ENCODE measurements around the gene CHRNB4.

CHRNB4 gene

DNA sequence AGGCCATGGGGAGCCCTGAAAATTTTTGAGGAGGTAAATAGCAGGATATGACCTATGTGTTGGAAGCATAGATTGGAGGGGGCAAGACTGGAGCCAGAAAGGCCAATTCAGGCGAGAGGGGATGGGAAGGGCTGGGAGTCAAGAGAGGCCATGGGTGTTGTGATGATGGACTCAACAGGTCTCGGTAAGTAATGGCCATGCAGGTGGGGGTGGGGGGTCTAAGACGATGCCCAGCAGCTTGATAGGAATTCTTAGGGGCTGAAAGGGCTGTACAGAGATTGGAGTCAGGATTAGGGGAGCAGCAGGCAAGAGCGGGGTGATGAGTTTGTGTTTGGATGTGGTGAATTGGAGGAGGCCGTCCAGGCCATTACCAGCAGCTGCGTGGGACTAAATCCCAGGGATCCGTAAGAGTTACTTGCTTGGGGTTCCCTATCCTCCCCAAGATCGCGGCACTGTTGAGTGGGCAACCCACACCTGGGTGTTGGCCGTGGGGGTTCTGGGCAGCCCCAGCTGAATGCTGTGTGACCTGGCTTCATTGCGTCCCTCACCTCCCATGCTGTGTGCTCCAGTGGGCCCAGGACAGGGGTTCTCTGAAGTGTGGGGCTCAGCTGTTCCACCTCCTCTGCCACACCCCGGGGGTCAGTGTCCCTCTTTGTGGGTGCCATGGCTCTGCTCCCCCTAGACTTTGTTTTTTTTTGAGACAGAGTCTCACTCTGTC lies 41.8 kb upstream of the CHRNB4 start:
- CTCF ChIA-PET: no interaction called here
- POLR2A ChIA-PET: no interaction called here

DNA sequence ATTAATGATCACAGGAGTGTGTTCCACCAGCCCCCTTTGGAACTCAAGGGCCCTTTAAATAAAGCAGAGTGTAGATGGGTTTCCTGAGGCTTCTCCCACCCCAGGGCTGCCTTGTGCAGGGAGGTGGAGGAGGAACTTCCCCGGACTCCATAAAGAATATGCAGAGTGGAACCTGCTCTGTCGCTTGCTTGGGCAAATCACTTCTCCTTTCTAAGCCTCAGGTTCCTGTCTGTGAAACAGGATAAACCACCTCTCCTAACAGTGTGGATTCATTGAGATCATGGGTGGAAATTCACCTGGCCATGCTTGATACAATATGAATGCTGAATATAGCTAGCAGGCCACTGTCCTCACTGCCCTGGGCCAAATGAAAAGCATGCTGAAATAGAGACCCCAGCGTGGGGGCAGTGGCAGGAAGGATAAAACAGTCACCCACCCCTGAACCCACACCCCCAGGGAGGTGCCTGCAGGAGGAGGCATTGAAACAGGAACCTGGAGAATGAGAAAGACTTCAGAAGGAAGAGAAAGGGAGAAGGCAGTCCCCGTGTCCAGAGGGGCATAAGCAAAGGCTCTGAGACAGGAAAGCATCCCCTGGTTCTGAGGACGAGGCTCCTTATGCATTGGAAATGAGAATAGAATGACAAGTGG lies 41.1 kb upstream of the CHRNB4 start:
- CTCF ChIA-PET: no interaction called here
- DNase-seq (ENCODE audit: low read depth, low spot score): no peak
- no peak overlapping the region for H3K4me3 ChIP-seq (ENCODE audit: low read depth, low read length)
- TF ChIP-seq, protein P1, sequence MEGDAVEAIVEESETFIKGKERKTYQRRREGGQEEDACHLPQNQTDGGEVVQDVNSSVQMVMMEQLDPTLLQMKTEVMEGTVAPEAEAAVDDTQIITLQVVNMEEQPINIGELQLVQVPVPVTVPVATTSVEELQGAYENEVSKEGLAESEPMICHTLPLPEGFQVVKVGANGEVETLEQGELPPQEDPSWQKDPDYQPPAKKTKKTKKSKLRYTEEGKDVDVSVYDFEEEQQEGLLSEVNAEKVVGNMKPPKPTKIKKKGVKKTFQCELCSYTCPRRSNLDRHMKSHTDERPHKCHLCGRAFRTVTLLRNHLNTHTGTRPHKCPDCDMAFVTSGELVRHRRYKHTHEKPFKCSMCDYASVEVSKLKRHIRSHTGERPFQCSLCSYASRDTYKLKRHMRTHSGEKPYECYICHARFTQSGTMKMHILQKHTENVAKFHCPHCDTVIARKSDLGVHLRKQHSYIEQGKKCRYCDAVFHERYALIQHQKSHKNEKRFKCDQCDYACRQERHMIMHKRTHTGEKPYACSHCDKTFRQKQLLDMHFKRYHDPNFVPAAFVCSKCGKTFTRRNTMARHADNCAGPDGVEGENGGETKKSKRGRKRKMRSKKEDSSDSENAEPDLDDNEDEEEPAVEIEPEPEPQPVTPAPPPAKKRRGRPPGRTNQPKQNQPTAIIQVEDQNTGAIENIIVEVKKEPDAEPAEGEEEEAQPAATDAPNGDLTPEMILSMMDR (IDR thresholded peaks at IDR 0.05; ENCODE audit: insufficient read depth, low read length, missing control alignments): no peak
- POLR2A ChIA-PET: no interaction called here

More for the DNA sequence above, 41.8 kb upstream of the CHRNB4 start:
- no peak overlapping the region for H3K4me3 ChIP-seq (ENCODE audit: low read depth, low read length)
- no peak for DNase-seq (ENCODE audit: low read depth, low spot score)
- TF ChIP-seq, protein P1 (IDR thresholded peaks at IDR 0.05; ENCODE audit: insufficient read depth, low read length, missing control alignments): no peak

- POLR2A ChIA-PET: no interaction called here
- TF ChIP-seq, protein P1 (IDR thresholded peaks at IDR 0.05; ENCODE audit: insufficient read depth, low read length, missing control alignments): no peak
- DNase-seq (ENCODE audit: low read depth, low spot score): no peak
- CTCF ChIA-PET: no interaction called here
- H3K4me3 ChIP-seq (ENCODE audit: low read depth, low read length): no peak overlapping the region
Observed at GRCh38 chr15:78681281-78682003, 40.4 kb upstream of the CHRNB4 start.

GRCh38 chr15:78680431-78681075 lies 39.5 kb upstream of the CHRNB4 start:
- TF ChIP-seq, protein P1 (IDR thresholded peaks at IDR 0.05; ENCODE audit: insufficient read depth, low read length, missing control alignments): no peak
- CTCF ChIA-PET: no interaction called here
- DNase-seq (ENCODE audit: low read depth, low spot score): no peak
- POLR2A ChIA-PET: no interaction called here
- H3K4me3 ChIP-seq (ENCODE audit: low read depth, low read length): no peak overlapping the region

- H3K4me3 ChIP-seq (ENCODE audit: low read depth, low read length): no peak overlapping the region
- DNase-seq (ENCODE audit: low read depth, low spot score): no peak
- TF ChIP-seq, protein P1 (IDR thresholded peaks at IDR 0.05; ENCODE audit: insufficient read depth, low read length, missing control alignments): no peak
- ChIA-PET CTCF (no interaction called here), POLR2A (no interaction called here)
Observed at GRCh38 chr15:78679089-78679511, 38.1 kb upstream of the CHRNB4 start.
